ENCODE results near the gene RPP25L. TPM values are rescaled to one million over a fixed set of nuclear protein-coding genes. Genes with fewer than 3 reads are reported as not detected.

Gene RPP25L
- total and polyA plus RNA-seq, 2 donors from 2014 or later: 21.9 to 73.8 TPM

- TF ChIP-seq CTCF (IDR thresholded peaks at IDR 0.05; ENCODE audit: borderline replicate concordance, extremely low read depth, insufficient read depth): peak; percentile 34
- Histone ChIP-seq H3K4me3 (ENCODE audit: low read length in 3 of 3) (no peak overlapping the region), H3K4me1 (ENCODE audit: control insufficient read depth in 2 of 3, insufficient read depth in 2 of 3, low read depth in 1 of 3, low read length in 3 of 3) (peaks cover 3 to 11% (median 10%) of the 10 kb centered on the region in 3 donors), H3K9me3 (ENCODE audit: control insufficient read depth in 2 of 3, insufficient read depth in 1 of 3, low read length in 3 of 3) (no peaks in the 10 kb centered on the region), H3K27me3 (ENCODE audit: control insufficient read depth, insufficient read depth, low read length) (peaks cover 3% of the 10 kb centered on the region), H3K9ac (ENCODE audit: low read length in 3 of 3) (no peak overlapping the region), H3K27ac (ENCODE audit: low read depth in 2 of 2, low read length in 2 of 2) (no peak overlapping the region), H3K36me3 (ENCODE audit: control insufficient read depth in 2 of 3, insufficient read depth in 3 of 3, low read length in 3 of 3) (peaks cover 0 to 4% (median 0%) of the 10 kb centered on the region in 3 donors)
- intact Hi-C loops (cut with DNase I): no loop called here
- no peak for FAIRE-seq
- DNase-seq: peak in 1 of 5 donors; percentile 52
These were observed 49.7 kb downstream of the RPP25L start for GRCh38 chr9:34562135-34562745.

DNA sequence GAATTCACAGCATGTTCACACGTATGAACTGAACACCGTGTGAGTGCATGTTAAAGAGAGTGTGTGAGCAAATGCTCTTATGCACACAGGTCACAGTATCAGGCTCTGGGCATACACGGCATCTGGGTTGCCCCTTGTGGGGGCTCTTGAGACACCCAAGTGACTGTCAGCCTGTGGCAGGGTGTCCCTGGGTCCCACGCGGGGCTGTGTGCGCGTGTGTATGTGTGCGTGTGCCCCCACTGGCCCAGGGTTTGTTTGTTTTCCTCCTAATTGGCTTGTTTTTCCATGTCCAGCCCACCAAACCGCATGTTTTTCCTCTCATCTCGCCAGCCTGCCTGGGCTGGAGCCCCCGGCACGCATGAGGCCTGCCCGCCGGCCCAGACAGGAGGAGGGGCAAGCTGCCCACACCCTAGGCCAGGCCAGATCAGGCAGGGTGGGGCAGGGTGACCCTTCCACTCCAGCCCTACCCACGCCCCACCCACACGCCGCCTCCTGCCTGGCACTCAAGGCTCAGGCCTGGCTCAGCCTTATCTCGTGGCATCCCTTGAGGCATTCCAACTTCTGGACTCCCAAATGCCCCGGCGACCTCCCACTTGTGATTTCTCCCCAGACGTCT lies 51.2 kb downstream of the RPP25L start:
- intact Hi-C loops (cut with DNase I): no loop called here
- TF ChIP-seq CTCF (IDR thresholded peaks at IDR 0.05; ENCODE audit: borderline replicate concordance, extremely low read depth, insufficient read depth): no peak
- DNase-seq (peak in 2 of 5 donors; percentile 60 to 69), FAIRE-seq (no peak)
- H3K27me3 ChIP-seq (ENCODE audit: control insufficient read depth, insufficient read depth, low read length): peaks cover 3% of the 10 kb centered on the region
- H3K36me3 ChIP-seq (ENCODE audit: control insufficient read depth in 2 of 3, insufficient read depth in 3 of 3, low read length in 3 of 3): peaks cover 0 to 4% (median 0%) of the 10 kb centered on the region in 3 donors
- H3K9me3 ChIP-seq (ENCODE audit: control insufficient read depth in 2 of 3, insufficient read depth in 1 of 3, low read length in 3 of 3): no peaks in the 10 kb centered on the region
- peak overlapping the region in 1 of 3 donors; percentile 4 for H3K9ac ChIP-seq (ENCODE audit: low read length in 3 of 3)
- peaks cover 3 to 11% (median 7%) of the 10 kb centered on the region in 3 donors for H3K4me1 ChIP-seq (ENCODE audit: control insufficient read depth in 2 of 3, insufficient read depth in 2 of 3, low read depth in 1 of 3, low read length in 3 of 3)
- peak overlapping the region in 1 of 2 donors; percentile 34 for H3K27ac ChIP-seq (ENCODE audit: low read depth in 2 of 2, low read length in 2 of 2)
- no peak overlapping the region for H3K4me3 ChIP-seq (ENCODE audit: low read length in 3 of 3)

Other genes starting within 250 kb of the RPP25L start
- 8.1 TPM for gene MYORG, start 235.2 kb downstream of the RPP25L start, total RNA-seq
- 13.5 TPM for gene MYORG, start 235.2 kb downstream of the RPP25L start, polyA plus RNA-seq (ENCODE audit: insufficient read depth, low read depth, low replicate concordance)
- gene FAM219A, start 153.5 kb downstream of the RPP25L start, total RNA-seq: 21.1 TPM
- 8.7 TPM for gene FAM219A, start 153.5 kb downstream of the RPP25L start, polyA plus RNA-seq (ENCODE audit: insufficient read depth, low read depth, low replicate concordance)
- 3.0 TPM for gene DNAI1, start 153.3 kb downstream of the RPP25L start, total RNA-seq
- gene DNAI1, start 153.3 kb downstream of the RPP25L start, polyA plus RNA-seq (ENCODE audit: insufficient read depth, low read depth, low replicate concordance): 2.4 TPM
- gene ENHO, start 89.1 kb downstream of the RPP25L start, total RNA-seq: 0.22 TPM
- gene ENHO, start 89.1 kb downstream of the RPP25L start, polyA plus RNA-seq (ENCODE audit: insufficient read depth, low read depth, low replicate concordance): 2.7 TPM
- gene CNTFR, start 22.4 kb downstream of the RPP25L start, total RNA-seq: 3.7 TPM
- 1.7 TPM for gene CNTFR, start 22.4 kb downstream of the RPP25L start, polyA plus RNA-seq (ENCODE audit: insufficient read depth, low read depth, low replicate concordance)
- 92.0 TPM for gene DCTN3, start 8.4 kb upstream of the RPP25L start, total RNA-seq
- gene DCTN3, start 8.4 kb upstream of the RPP25L start, polyA plus RNA-seq (ENCODE audit: insufficient read depth, low read depth, low replicate concordance): 175 TPM
- not detected for gene ARID3C, start 17.0 kb upstream of the RPP25L start, total RNA-seq
- not detected for gene ARID3C, start 17.0 kb upstream of the RPP25L start, polyA plus RNA-seq (ENCODE audit: insufficient read depth, low read depth, low replicate concordance)
- 40.6 TPM for gene SIGMAR1, start 25.7 kb upstream of the RPP25L start, total RNA-seq
- gene SIGMAR1, start 25.7 kb upstream of the RPP25L start, polyA plus RNA-seq (ENCODE audit: insufficient read depth, low read depth, low replicate concordance): 43.3 TPM
- 49.2 TPM for gene GALT, start 34.6 kb upstream of the RPP25L start, total RNA-seq
- gene GALT, start 34.6 kb upstream of the RPP25L start, polyA plus RNA-seq (ENCODE audit: insufficient read depth, low read depth, low replicate concordance): 83.7 TPM
- 15.2 TPM for gene IL11RA, start 40.1 kb upstream of the RPP25L start, total RNA-seq
- gene IL11RA, start 40.1 kb upstream of the RPP25L start, polyA plus RNA-seq (ENCODE audit: insufficient read depth, low read depth, low replicate concordance): 17.7 TPM
- gene CCL27, start 50.6 kb upstream of the RPP25L start, total RNA-seq: not detected
- not detected for gene CCL27, start 50.6 kb upstream of the RPP25L start, polyA plus RNA-seq (ENCODE audit: insufficient read depth, low read depth, low replicate concordance)
- 60.8 TPM for gene CCL19, start 79.2 kb upstream of the RPP25L start, total RNA-seq
- 11.4 TPM for gene CCL19, start 79.2 kb upstream of the RPP25L start, polyA plus RNA-seq (ENCODE audit: insufficient read depth, low read depth, low replicate concordance)
- 92.8 TPM for gene CCL21, start 98.0 kb upstream of the RPP25L start, total RNA-seq
- gene CCL21, start 98.0 kb upstream of the RPP25L start, polyA plus RNA-seq (ENCODE audit: insufficient read depth, low read depth, low replicate concordance): 42.8 TPM